GM21381 (cell line): ENCODE data around the gene SERPINA4.

Experiments used
- ATAC-seq: cut with Tn5 transposase; IDR thresholded peaks from one replicate; pipeline ENCODE4 v1.9.1; 2021; ENCODE audit warnings: mild to moderate bottlenecking, moderate library complexity; ENCODE audit not compliant: unreplicated experiment

Gene SERPINA4

GRCh38 chr14:94560751-94561655 is at the start of gene SERPINA4:
Gene SERPINA4 (plus strand): TSS chr14:94561442. CDS start chr14:94563483, 2,041 bp downstream.
- no peak for ATAC-seq

GRCh38 chr14:94514351-94514750 is 46.9 kb upstream of the SERPINA4 start:
- no peak for ATAC-seq

GRCh38 chr14:94515426-94515825 is 45.8 kb upstream of the SERPINA4 start:
- ATAC-seq: no peak

- ATAC-seq: no peak
Observed at GRCh38 chr14:94515856-94516255, 45.4 kb upstream of the SERPINA4 start.

GRCh38 chr14:94517248-94517640 is 44.0 kb upstream of the SERPINA4 start:
- no peak for ATAC-seq

- ATAC-seq: no peak
Observed at GRCh38 chr14:94517641-94518257, 43.5 kb upstream of the SERPINA4 start.

GRCh38 chr14:94521375-94522114 is 39.7 kb upstream of the SERPINA4 start:
- ATAC-seq: no peak

- ATAC-seq: no peak
Observed at GRCh38 chr14:94522115-94522724, 39.0 kb upstream of the SERPINA4 start.

GRCh38 chr14:94523265-94523664 is 38.0 kb upstream of the SERPINA4 start:
- no peak for ATAC-seq

GRCh38 chr14:94524093-94524492 is 37.1 kb upstream of the SERPINA4 start:
- no peak for ATAC-seq

GRCh38 chr14:94531187-94531586 is 30.1 kb upstream of the SERPINA4 start:
- ATAC-seq: no peak

- ATAC-seq: no peak
Observed at GRCh38 chr14:94532447-94532846, 28.8 kb upstream of the SERPINA4 start.

GRCh38 chr14:94535506-94535905 is 25.7 kb upstream of the SERPINA4 start:
- ATAC-seq: no peak

GRCh38 chr14:94536836-94537235 is 24.4 kb upstream of the SERPINA4 start:
- no peak for ATAC-seq

- no peak for ATAC-seq
Observed at GRCh38 chr14:94538070-94538740, 23.0 kb upstream of the SERPINA4 start.

GRCh38 chr14:94539181-94539580 is 22.1 kb upstream of the SERPINA4 start:
- no peak for ATAC-seq

GRCh38 chr14:94540031-94540794 is 21.0 kb upstream of the SERPINA4 start:
- ATAC-seq: no peak

GRCh38 chr14:94541234-94541975 is 19.8 kb upstream of the SERPINA4 start:
- no peak for ATAC-seq
